Neutrophil (primary cell): Measurements from ENCODE around the gene BST1.

Experiments
- H3K27ac ChIP-seq: fragments of 200-600 bp; sonication (generic); 2 replicates; pipeline ENCODE4 v1.5.1; 2016; ENCODE audit warnings: mild to moderate bottlenecking, moderate library complexity
- H3K27me3 ChIP-seq: fragments of 200-600 bp; sonication (generic); 2 replicates; pipeline ENCODE4 v1.6.0; 2016; ENCODE audit warnings: mild to moderate bottlenecking
- H3K36me3 ChIP-seq: fragments of 200-600 bp; sonication (generic); 2 replicates; pipeline ENCODE4 v1.5.1; 2017
- H3K4me1 ChIP-seq, 2 experiments: fragments of 200-600 bp in 1 of 2; sonication (generic) in 1 of 2; 1 replicate in 1 of 2; 2 replicates in 1 of 2; pipeline versions ENCODE4 v1.5.1 to v1.6.1; 2013 to 2016; ENCODE audit warnings: low read depth in 1 of 2, low read length in 1 of 2, mild to moderate bottlenecking in 1 of 2, moderate library complexity in 1 of 2; ENCODE audit not compliant: control insufficient read depth in 1 of 2, insufficient read depth in 1 of 2
- H3K4me3 ChIP-seq, 2 experiments: fragments of 200-600 bp in 1 of 2; sonication (generic) in 1 of 2; 1 replicate in 1 of 2; 2 replicates in 1 of 2; pipeline ENCODE4 v1.5.1; 2013 to 2016; ENCODE audit warnings: low read depth in 1 of 2, low read length in 1 of 2, mild to moderate bottlenecking in 1 of 2, moderate library complexity in 1 of 2
- H3K9me3 ChIP-seq: fragments of 200-600 bp; sonication (generic); 2 replicates; pipeline ENCODE4 v1.5.1; 2016
- CTCF ChIP-seq: fragments of 200-600 bp; sonication (generic); IDR thresholded peaks from 2 replicates; pipeline ENCODE4 v1.5.1; 2016; ENCODE audit warnings: antibody characterized with exemption

The BST1 gene

GRCh38 chr4:15738877-15739276, 36.0 kb downstream of the BST1 start:
- H3K9me3 ChIP-seq: no peaks in the 10 kb centered on the region
- H3K36me3 ChIP-seq: peaks cover 99% of the 10 kb centered on the region
- peak overlapping the region; percentile 35 for H3K27ac ChIP-seq
- H3K4me1 ChIP-seq: peaks cover 1 to 10% of the 10 kb centered on the region in 2 experiments
- no peak overlapping the region for H3K4me3 ChIP-seq
- H3K27me3 ChIP-seq: no peaks in the 10 kb centered on the region
- TF ChIP-seq CTCF: no peak

GRCh38 chr4:15740764-15741404, 38.0 kb downstream of the BST1 start:
- H3K27ac ChIP-seq: no peak overlapping the region
- H3K9me3 ChIP-seq: no peaks in the 10 kb centered on the region
- TF ChIP-seq CTCF: no peak
- H3K27me3 ChIP-seq: no peaks in the 10 kb centered on the region
- H3K36me3 ChIP-seq: peaks cover 84% of the 10 kb centered on the region
- no peak overlapping the region for H3K4me3 ChIP-seq
- H3K4me1 ChIP-seq: peaks cover 9 to 18% of the 10 kb centered on the region in 2 experiments

GRCh38 chr4:15742083-15742582, 39.3 kb downstream of the BST1 start:
- Histone ChIP-seq H3K4me3 (no peak overlapping the region), H3K9me3 (no peaks in the 10 kb centered on the region), H3K27me3 (no peaks in the 10 kb centered on the region), H3K4me1 (peaks cover 9 to 18% of the 10 kb centered on the region in 2 experiments), H3K27ac (peak overlapping the region; percentile 57), H3K36me3 (peaks cover 81% of the 10 kb centered on the region)
- no peak for TF ChIP-seq CTCF

GRCh38 chr4:15742637-15743036, 39.8 kb downstream of the BST1 start:
- H3K4me1 ChIP-seq: peaks cover 9 to 18% of the 10 kb centered on the region in 2 experiments
- TF ChIP-seq CTCF: no peak
- H3K27ac ChIP-seq: peak overlapping the region; percentile 57
- H3K4me3 ChIP-seq: no peak overlapping the region
- no peaks in the 10 kb centered on the region for H3K27me3 ChIP-seq
- peaks cover 79% of the 10 kb centered on the region for H3K36me3 ChIP-seq
- no peaks in the 10 kb centered on the region for H3K9me3 ChIP-seq

- peaks cover 71% of the 10 kb centered on the region for H3K36me3 ChIP-seq
- no peak for TF ChIP-seq CTCF
- H3K27ac ChIP-seq: peak overlapping the region; percentile 57
- no peaks in the 10 kb centered on the region for H3K27me3 ChIP-seq
- H3K4me1 ChIP-seq: peaks cover 9 to 18% of the 10 kb centered on the region in 2 experiments
- H3K9me3 ChIP-seq: no peaks in the 10 kb centered on the region
- H3K4me3 ChIP-seq: no peak overlapping the region
Observed at GRCh38 chr4:15744016-15744545, 41.2 kb downstream of the BST1 start.
